CD4-positive, alpha-beta memory T cell (primary cell): ENCODE results near the gene ST8SIA4. TPM values are rescaled to one million over a fixed set of nuclear protein-coding genes. Genes with fewer than 3 reads are reported as not detected.

Experiments used
- CTCF ChIA-PET: fragments of 350-600 bp; sonication (Branson Sonifier 250); formaldehyde crosslinking; loops from one replicate; lab custom pipeline; 2021; ENCODE audit warnings: inconsistent platforms; ENCODE audit not compliant: partially characterized antibody; lab: Charles Lee
- POLR2A ChIA-PET: fragments of 350-600 bp; sonication (Branson Sonifier 250); formaldehyde crosslinking; loops from one replicate; lab custom pipeline; 2021; ENCODE audit not compliant: partially characterized antibody; lab: Charles Lee
- DNase-seq, 5 donors: peaks; one replicate each; pipeline versions ENCODE4 v3.0.0 to v3.0.0-alpha.2; 2020 to 2022; ENCODE audit warnings: mixed read lengths in 1 of 5
- H3K27ac ChIP-seq: one replicate; pipeline ENCODE4 v1.7.0; 2013; ENCODE audit warnings: low read depth, low read length
- H3K27me3 ChIP-seq: 2 replicates; pipeline ENCODE4 v1.7.0; 2013; ENCODE audit warnings: mild to moderate bottlenecking, low read length, moderate library complexity; ENCODE audit not compliant: insufficient read depth
- H3K36me3 ChIP-seq: 2 replicates; pipeline ENCODE4 v1.7.0; 2013; ENCODE audit warnings: mild to moderate bottlenecking, low read length, moderate library complexity; ENCODE audit not compliant: insufficient read depth
- H3K4me1 ChIP-seq: 2 replicates; pipeline ENCODE4 v1.7.0; 2013; ENCODE audit warnings: mild to moderate bottlenecking, low read length, moderate library complexity; ENCODE audit not compliant: insufficient read depth
- H3K4me3 ChIP-seq, 2 donors: one replicate each; pipeline ENCODE4 v1.7.0; 2013; ENCODE audit warnings: low read length in 2 of 2, mild to moderate bottlenecking in 1 of 2
- H3K9me3 ChIP-seq, 2 donors: one replicate each; pipeline ENCODE4 v1.7.0; 2013; ENCODE audit warnings: low read length in 2 of 2, control low read depth in 1 of 2; ENCODE audit not compliant: control insufficient read depth in 1 of 2
- H3K27ac Mint-ChIP-seq, 7 donors: one replicate each; pipeline ENCODE4 v1.8.0; 2020 to 2021; ENCODE audit warnings: mixed read lengths in 7 of 7, mild to moderate bottlenecking in 6 of 7, inconsistent platforms in 3 of 7, moderate library complexity in 3 of 7
- H3K27me3 Mint-ChIP-seq, 2 donors: one replicate each; pipeline ENCODE4 v1.8.0; 2020 to 2021; ENCODE audit warnings: mixed read lengths in 2 of 2
- H3K36me3 Mint-ChIP-seq, 2 donors: one replicate each; pipeline ENCODE4 v1.8.0; 2020 to 2021; ENCODE audit warnings: mixed read lengths in 2 of 2, inconsistent platforms in 1 of 2, mild to moderate bottlenecking in 1 of 2
- H3K4me1 Mint-ChIP-seq, 4 donors: one replicate each; pipeline ENCODE4 v1.8.0; 2020 to 2021; ENCODE audit warnings: mixed read lengths in 4 of 4, mild to moderate bottlenecking in 1 of 4
- H3K4me3 Mint-ChIP-seq, 8 donors: one replicate each; pipeline ENCODE4 v1.8.0; 2020 to 2021; ENCODE audit warnings: mixed read lengths in 8 of 8, mild to moderate bottlenecking in 7 of 8, moderate library complexity in 6 of 8, inconsistent platforms in 3 of 8
- H3K9me3 Mint-ChIP-seq, 8 donors: one replicate each; pipeline ENCODE4 v1.8.0; 2020 to 2021; ENCODE audit warnings: mixed read lengths in 8 of 8, mild to moderate bottlenecking in 5 of 8, inconsistent platforms in 3 of 8, moderate library complexity in 1 of 8
- intact Hi-C: fragments of 100-400 bp; cut with micrococcal nuclease; formaldehyde crosslinking; loops from one replicate; pipeline ENCODE4 v1.15.1; 2023
- polyA plus RNA-seq, 2 donors: library from polyadenylated mRNA; unstranded; fragments of 300-500 nt; fragmentation: Illumina TruSeq; gene quantifications; one replicate each; pipeline ENCODE4 v1.2.3, GENCODE V29; 2021
- total RNA-seq, 2 experiments: library from RNA; stranded (reverse); gene quantifications; one replicate each; pipeline ENCODE4 v1.2.3, GENCODE V29; 2021

ST8SIA4 gene
- total and polyA plus RNA-seq, 4 experiments from 2014 or later = 10.7 to 28.7 (median 21.0) TPM

- H3K27ac ChIP-seq = no peak overlapping the region
- ChIA-PET CTCF (interaction anchor here (0.5 to 1.0 kb wide), 3 partner anchors 73 to 130 kb away, joined by 3 read pairs; no protein-coding TSS in a partner anchor), POLR2A (interaction anchor here (1.0 to 5.5 kb wide), 2 partner anchors 112 to 125 kb away, joined by 3 to 80 read pairs; partner anchors contain the start of gene ST8SIA4)
- no peaks in the 10 kb centered on the region for H3K9me3 ChIP-seq
- Mint-ChIP-seq H3K36me3 (no peaks in the 10 kb centered on the region), H3K27ac (peak overlapping the region in 2 of 7 donors; percentile 4 to 52), H3K4me3 (peak overlapping the region in 3 of 8 donors; percentile 7 to 26 (median 9)), H3K4me1 (peaks cover 22 to 32% (median 27%) of the 10 kb centered on the region in 4 donors), H3K9me3 (no peaks in the 10 kb centered on the region), H3K27me3 (no peaks in the 10 kb centered on the region)
- H3K4me1 ChIP-seq = peaks cover 30% of the 10 kb centered on the region
- H3K36me3 ChIP-seq = no peaks in the 10 kb centered on the region
- intact Hi-C loops = loop anchor here (1.0 kb wide), 1 partner anchor 125 kb away; no protein-coding TSS in a partner anchor
- no peak for DNase-seq
- no peak overlapping the region for H3K4me3 ChIP-seq
- H3K27me3 ChIP-seq = no peaks in the 10 kb centered on the region
Observed at GRCh38 chr5:100777680-100778300, 125.3 kb downstream of the ST8SIA4 start.

DNA sequence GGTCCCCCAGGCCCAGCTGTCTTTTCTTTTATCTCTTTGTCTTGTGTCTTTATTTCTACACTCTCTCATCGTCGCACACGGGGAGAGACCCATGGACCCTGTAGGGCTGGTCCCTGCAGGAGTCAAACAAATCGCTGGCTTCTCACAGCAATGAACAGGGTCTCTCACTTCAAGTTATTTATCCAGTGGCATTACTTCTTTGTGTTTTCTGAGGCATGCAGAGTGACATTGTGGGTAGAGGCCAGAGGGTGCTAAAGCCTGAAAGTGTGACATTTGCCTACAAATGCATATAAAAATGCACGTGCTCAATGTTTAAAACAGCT lies 127.6 kb downstream of the ST8SIA4 start:
- no peaks in the 10 kb centered on the region for H3K36me3 ChIP-seq
- Mint-ChIP-seq H3K4me1 (peaks cover 19 to 29% (median 23%) of the 10 kb centered on the region in 4 donors), H3K36me3 (no peaks in the 10 kb centered on the region), H3K9me3 (no peaks in the 10 kb centered on the region), H3K27me3 (no peaks in the 10 kb centered on the region), H3K4me3 (no peak overlapping the region), H3K27ac (no peak overlapping the region)
- no peak overlapping the region for H3K27ac ChIP-seq
- ChIA-PET CTCF (interaction anchor here (0.9 to 1.2 kb wide), 2 partner anchors 13 to 18 kb away, joined by 3 read pairs; no protein-coding TSS in a partner anchor), POLR2A (no interaction called here)
- no peaks in the 10 kb centered on the region for H3K27me3 ChIP-seq
- no peaks in the 10 kb centered on the region for H3K9me3 ChIP-seq
- no peak overlapping the region for H3K4me3 ChIP-seq
- intact Hi-C loops = no loop called here
- DNase-seq = no peak
- H3K4me1 ChIP-seq = peaks cover 24% of the 10 kb centered on the region

DNA sequence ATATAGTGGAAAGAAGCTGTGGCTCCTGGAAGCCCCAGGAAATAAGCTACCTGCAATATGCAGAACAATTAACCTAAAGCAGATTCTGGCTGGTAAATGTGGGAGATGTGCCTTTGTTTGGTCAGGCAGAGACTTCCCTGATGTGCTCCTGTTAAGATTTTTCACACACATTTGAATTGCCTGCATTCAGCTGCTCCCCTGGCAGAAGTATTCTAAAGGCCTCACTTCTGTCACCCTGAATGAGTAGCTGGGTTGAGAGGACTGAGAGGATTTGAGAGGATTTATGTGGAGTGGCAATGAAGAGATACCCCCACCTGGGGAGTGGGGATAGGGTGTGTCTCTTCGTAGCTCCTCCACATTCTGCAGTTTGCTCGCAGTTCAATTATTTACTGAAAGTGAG lies 130.5 kb downstream of the ST8SIA4 start:
- H3K36me3 ChIP-seq = no peaks in the 10 kb centered on the region
- Mint-ChIP-seq H3K27ac (no peak overlapping the region), H3K9me3 (peaks cover 0 to 1% (median 0%) of the 10 kb centered on the region in 8 donors), H3K4me3 (no peak overlapping the region), H3K36me3 (no peaks in the 10 kb centered on the region), H3K27me3 (no peaks in the 10 kb centered on the region), H3K4me1 (peaks cover 1 to 3% (median 2%) of the 10 kb centered on the region in 4 donors)
- H3K27ac ChIP-seq = no peak overlapping the region
- DNase-seq = no peak
- H3K9me3 ChIP-seq = no peaks in the 10 kb centered on the region
- intact Hi-C loops = no loop called here
- H3K27me3 ChIP-seq = no peaks in the 10 kb centered on the region
- CTCF ChIA-PET = interaction anchor here (0.5 to 1.1 kb wide), 3 partner anchors 15 to 1793 kb away, joined by 3 to 4 read pairs (median 3); no protein-coding TSS in a partner anchor
- no peak overlapping the region for H3K4me3 ChIP-seq
- POLR2A ChIA-PET = no interaction called here
- H3K4me1 ChIP-seq = peaks cover 4% of the 10 kb centered on the region

DNA sequence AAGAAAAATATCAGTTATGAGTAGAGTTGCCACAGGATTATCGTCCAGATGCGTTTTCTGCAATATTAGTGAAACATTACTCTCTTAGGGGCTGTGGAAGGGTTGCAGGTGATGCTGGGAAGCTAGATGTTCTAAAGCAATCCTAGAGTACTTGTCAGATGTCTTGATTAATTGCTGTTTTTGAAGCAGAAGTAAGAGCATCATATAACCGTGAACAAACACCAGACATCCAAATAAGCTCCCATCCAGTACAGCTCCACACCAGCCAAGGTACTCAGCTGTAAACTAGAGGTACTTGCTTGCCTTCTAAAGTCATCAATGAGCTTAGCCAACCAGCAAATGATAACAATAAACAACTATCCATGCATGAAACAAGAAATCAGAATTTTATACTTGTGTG lies 131.1 kb downstream of the ST8SIA4 start:
- H3K36me3 Mint-ChIP-seq = no peaks in the 10 kb centered on the region

GRCh38 chr5:100771181-100771580 lies 131.9 kb downstream of the ST8SIA4 start:
- no peaks in the 10 kb centered on the region for H3K9me3 ChIP-seq
- DNase-seq = no peak
- H3K36me3 Mint-ChIP-seq = no peaks in the 10 kb centered on the region
- no peaks in the 10 kb centered on the region for H3K4me1 ChIP-seq
- peaks cover 0 to 1% (median 0%) of the 10 kb centered on the region in 8 donors for H3K9me3 Mint-ChIP-seq
- no peaks in the 10 kb centered on the region for H3K27me3 Mint-ChIP-seq
- H3K27ac ChIP-seq = no peak overlapping the region
- H3K27me3 ChIP-seq = no peaks in the 10 kb centered on the region
- H3K4me3 Mint-ChIP-seq = no peak overlapping the region
- no peaks in the 10 kb centered on the region for H3K36me3 ChIP-seq
- CTCF ChIA-PET = no interaction called here
- POLR2A ChIA-PET = no interaction called here
- no peak overlapping the region for H3K4me3 ChIP-seq
- intact Hi-C loops = no loop called here
- no peak overlapping the region for H3K27ac Mint-ChIP-seq
- H3K4me1 Mint-ChIP-seq = no peaks in the 10 kb centered on the region

More for the DNA sequence above, 131.1 kb downstream of the ST8SIA4 start:
- H3K27me3 Mint-ChIP-seq = no peaks in the 10 kb centered on the region
- Histone ChIP-seq H3K9me3 (no peaks in the 10 kb centered on the region), H3K4me1 (no peaks in the 10 kb centered on the region), H3K27me3 (no peaks in the 10 kb centered on the region), H3K36me3 (no peaks in the 10 kb centered on the region), H3K27ac (no peak overlapping the region), H3K4me3 (no peak overlapping the region)
- no peak overlapping the region for H3K27ac Mint-ChIP-seq
- no peak for DNase-seq
- H3K4me1 Mint-ChIP-seq = no peaks in the 10 kb centered on the region
- ChIA-PET POLR2A (no interaction called here), CTCF (interaction anchor here (0.7 to 1.1 kb wide), 2 partner anchors 16 to 123 kb away, joined by 3 to 4 read pairs; no protein-coding TSS in a partner anchor)
- peaks cover 0 to 1% (median 0%) of the 10 kb centered on the region in 8 donors for H3K9me3 Mint-ChIP-seq
- intact Hi-C loops = no loop called here
- H3K4me3 Mint-ChIP-seq = no peak overlapping the region

GRCh38 chr5:100768221-100768620 lies 134.9 kb downstream of the ST8SIA4 start:
- Mint-ChIP-seq H3K27me3 (no peaks in the 10 kb centered on the region), H3K36me3 (no peaks in the 10 kb centered on the region), H3K27ac (no peak overlapping the region), H3K9me3 (peaks cover 0 to 1% (median 0%) of the 10 kb centered on the region in 8 donors), H3K4me3 (no peak overlapping the region), H3K4me1 (no peaks in the 10 kb centered on the region)
- Histone ChIP-seq H3K27ac (no peak overlapping the region), H3K9me3 (no peaks in the 10 kb centered on the region), H3K4me3 (no peak overlapping the region), H3K27me3 (no peaks in the 10 kb centered on the region), H3K4me1 (no peaks in the 10 kb centered on the region), H3K36me3 (no peaks in the 10 kb centered on the region)
- CTCF ChIA-PET = interaction anchor here (0.7 to 1.0 kb wide), 2 partner anchors 22 to 242 kb away, joined by 3 read pairs; no protein-coding TSS in a partner anchor
- no peak for DNase-seq
- intact Hi-C loops = no loop called here
- POLR2A ChIA-PET = no interaction called here

GRCh38 chr5:100762995-100763394 lies 140.1 kb downstream of the ST8SIA4 start:
- H3K27me3 ChIP-seq = no peaks in the 10 kb centered on the region
- no peaks in the 10 kb centered on the region for H3K36me3 ChIP-seq
- DNase-seq = no peak
- no peaks in the 10 kb centered on the region for H3K4me1 ChIP-seq
- intact Hi-C loops = no loop called here
- ChIA-PET POLR2A (no interaction called here), CTCF (no interaction called here)
- peaks cover 0 to 2% (median 0%) of the 10 kb centered on the region in 8 donors for H3K9me3 Mint-ChIP-seq
- no peak overlapping the region for H3K27ac Mint-ChIP-seq
- H3K9me3 ChIP-seq = no peaks in the 10 kb centered on the region
- H3K36me3 Mint-ChIP-seq = no peaks in the 10 kb centered on the region
- no peaks in the 10 kb centered on the region for H3K4me1 Mint-ChIP-seq
- H3K4me3 ChIP-seq = no peak overlapping the region
- no peak overlapping the region for H3K4me3 Mint-ChIP-seq
- no peaks in the 10 kb centered on the region for H3K27me3 Mint-ChIP-seq
- H3K27ac ChIP-seq = no peak overlapping the region
